GM19438 (cell line): ENCODE results near the gene PYGB.
"Not testable (repeated sequence)": the region's sequence is repeated elsewhere in the genome, so short reads cannot be mapped to it uniquely, and the experiment has no call there.

Experiments
- ATAC-seq: cut with Tn5 transposase; IDR thresholded peaks from one replicate; pipeline ENCODE4 v1.9.1; 2021; ENCODE audit warnings: low read depth; ENCODE audit not compliant: unreplicated experiment

The PYGB gene

GRCh38 chr20:25227317-25227831 is 20.5 kb upstream of the PYGB start:
- no peak for ATAC-seq

GRCh38 chr20:25229486-25230165 is 18.3 kb upstream of the PYGB start:
- no peak for ATAC-seq

GRCh38 chr20:25230166-25230831 is 17.6 kb upstream of the PYGB start:
- no peak for ATAC-seq

GRCh38 chr20:25233016-25233772 is 14.7 kb upstream of the PYGB start:
- no peak for ATAC-seq

- not testable (repeated sequence) for ATAC-seq
Observed at GRCh38 chr20:25234009-25234849, 13.7 kb upstream of the PYGB start.

GRCh38 chr20:25236450-25237304 is 11.2 kb upstream of the PYGB start:
- ATAC-seq: no peak

GRCh38 chr20:25237610-25238318 is 10.1 kb upstream of the PYGB start:
- no peak for ATAC-seq

- ATAC-seq: no peak
Observed at GRCh38 chr20:25238319-25239037, 9.4 kb upstream of the PYGB start.

- ATAC-seq: peak; percentile 70
Observed at GRCh38 chr20:25239387-25240370, 8.2 kb upstream of the PYGB start.

- not testable (repeated sequence) for ATAC-seq
Observed at GRCh38 chr20:25240851-25241658, 6.8 kb upstream of the PYGB start.

- ATAC-seq: not testable (repeated sequence)
Observed at GRCh38 chr20:25241659-25241955, 6.3 kb upstream of the PYGB start.

GRCh38 chr20:25242231-25242630 is 5.7 kb upstream of the PYGB start:
- no peak for ATAC-seq

- ATAC-seq: no peak
Observed at GRCh38 chr20:25243416-25243979, 4.4 kb upstream of the PYGB start.

GRCh38 chr20:25244976-25245375 is 2.9 kb upstream of the PYGB start:
- no peak for ATAC-seq

GRCh38 chr20:25245461-25245860 is 2.4 kb upstream of the PYGB start:
- ATAC-seq: no peak
